ENCODE measurements around the gene CELF2. TPM values are rescaled to one million over a fixed set of nuclear protein-coding genes. Genes with fewer than 3 reads are reported as not detected.

The CELF2 gene
- total RNA-seq, 1 experiment from 2014 or later, result 28.7 TPM

DNA sequence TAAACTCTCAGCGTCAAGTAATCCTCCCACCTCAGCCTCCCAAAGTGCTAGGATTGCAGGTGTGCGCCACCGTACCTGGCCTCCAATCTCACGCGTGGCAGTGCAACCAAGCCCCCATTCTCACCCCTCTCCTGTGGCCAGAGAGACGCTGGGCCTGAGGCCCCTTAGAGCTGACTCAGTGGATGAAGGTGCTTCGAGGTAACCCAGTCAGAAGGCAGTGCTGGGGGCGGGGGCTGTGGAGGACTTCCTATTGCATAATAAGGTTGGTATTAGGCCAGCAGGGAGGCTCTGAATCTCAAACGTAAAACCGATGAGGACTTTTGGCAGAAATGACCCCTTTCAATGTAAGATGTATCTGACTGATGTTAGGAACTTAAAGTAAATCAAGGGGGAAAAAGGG, 364.5 kb downstream of the CELF2 start:
- Mint-ChIP-seq H3K4me3 (no peak overlapping the region), H3K27me3 (ENCODE audit: low read depth) (peaks cover 7% of the 10 kb centered on the region), H3K27ac (no peak overlapping the region), H3K9me3 (no peaks in the 10 kb centered on the region), H3K4me1 (peaks cover 12 to 13% of the 10 kb centered on the region in 2 experiments), H3K36me3 (ENCODE audit: insufficient read depth in 1 of 3, low read depth in 3 of 3) (no peaks in the 10 kb centered on the region)
- no peak for DNase-seq
- TF ChIP-seq CTCF (conservative IDR thresholded peaks at IDR 0.05), result no peak
- no peak overlapping the region for H3K9ac ChIP-seq (ENCODE audit: extremely low read depth, insufficient read length, low read length)
- H4K20me1 ChIP-seq (ENCODE audit: control insufficient read depth, insufficient read depth, insufficient read length), result no peaks in the 10 kb centered on the region
- H3K4ac ChIP-seq (ENCODE audit: low read depth, low read length), result no peak overlapping the region
- H3K9me3 ChIP-seq (ENCODE audit: control insufficient read depth, low read depth, low read length), result no peaks in the 10 kb centered on the region
- H3K56ac ChIP-seq (ENCODE audit: insufficient read length, low read depth, low read length), result no peak overlapping the region
- H3K4me2 ChIP-seq (ENCODE audit: insufficient read depth, insufficient read length, low read length), result no peak overlapping the region
- no peaks in the 10 kb centered on the region for H3K79me1 ChIP-seq (ENCODE audit: insufficient read depth, low read depth, low read length, poor library complexity, severe bottlenecking)
- no peak overlapping the region for H3K18ac ChIP-seq (ENCODE audit: insufficient read length, low read depth, low read length)
- H3K14ac ChIP-seq (ENCODE audit: insufficient read depth, low read length), result no peak overlapping the region
- no peak overlapping the region for H2BK120ac ChIP-seq (ENCODE audit: low read depth, low read length, poor library complexity, severe bottlenecking)
- H3K4me1 ChIP-seq (ENCODE audit: insufficient read depth, low read length), result no peaks in the 10 kb centered on the region
- no CpG with 5 or more reads among the region's 10 CpGs for WGBS (ENCODE audit: extremely low coverage, insufficient read length, low lambda C conversion rate)
- no peaks in the 10 kb centered on the region for H3K79me2 ChIP-seq (ENCODE audit: insufficient read depth, low read length)
- no peak overlapping the region for H2AFZ ChIP-seq (ENCODE audit: low read length)
- no peak overlapping the region for H4K91ac ChIP-seq (ENCODE audit: insufficient read length, low read depth, low read length)
- no peak overlapping the region for H3T11ph ChIP-seq (ENCODE audit: low read length)
- H3K27ac ChIP-seq (ENCODE audit: insufficient read length, low read depth, low read length), result no peak overlapping the region
- no peak overlapping the region for H4K5ac ChIP-seq (ENCODE audit: insufficient read length, low read depth, low read length)
- H4K8ac ChIP-seq (replicated peaks; ENCODE audit: insufficient read length, low read depth, low read length), result no peak overlapping the region
- no peak overlapping the region for H2BK15ac ChIP-seq (ENCODE audit: low read depth, low read length)
- H2BK20ac ChIP-seq (ENCODE audit: low read depth, low read length, poor library complexity, severe bottlenecking), result no peak overlapping the region
- no peak overlapping the region for H3K23ac ChIP-seq (ENCODE audit: insufficient read length, low read depth, low read length)
- H3K27me3 ChIP-seq (ENCODE audit: insufficient read depth, low read length), result no peaks in the 10 kb centered on the region
- no peak overlapping the region for H2AK5ac ChIP-seq (ENCODE audit: insufficient read length, low read length)
- no peak overlapping the region for H2BK5ac ChIP-seq (ENCODE audit: insufficient read length, low read length)
- H3K23me2 ChIP-seq (ENCODE audit: insufficient read length, low read depth, low read length, poor library complexity, severe bottlenecking), result no peaks in the 10 kb centered on the region
- no peak overlapping the region for H2BK12ac ChIP-seq (ENCODE audit: insufficient read length, low read depth, low read length)
